Measurements from ENCODE around the gene AGBL4.

DNA sequence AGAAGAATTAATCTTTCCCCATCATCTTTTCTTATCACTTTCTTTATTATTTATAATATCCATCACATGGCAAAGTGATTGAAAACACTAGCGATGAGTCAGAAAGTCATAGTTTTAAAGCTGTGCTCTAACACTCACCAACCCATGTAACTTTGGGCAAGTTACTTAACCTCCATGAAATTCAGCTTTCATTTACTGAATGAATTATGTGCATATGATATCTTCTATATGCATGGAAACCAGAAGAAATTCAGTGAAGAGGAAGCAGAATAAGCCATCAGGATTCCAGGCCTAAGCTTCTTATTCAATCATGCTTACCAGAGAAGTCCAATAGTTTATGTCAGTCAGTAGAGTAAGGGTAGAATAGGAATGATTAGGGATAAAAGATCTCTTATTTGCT lies 300.1 kb downstream of the AGBL4 start:
- TF ChIP-seq, protein P1, sequence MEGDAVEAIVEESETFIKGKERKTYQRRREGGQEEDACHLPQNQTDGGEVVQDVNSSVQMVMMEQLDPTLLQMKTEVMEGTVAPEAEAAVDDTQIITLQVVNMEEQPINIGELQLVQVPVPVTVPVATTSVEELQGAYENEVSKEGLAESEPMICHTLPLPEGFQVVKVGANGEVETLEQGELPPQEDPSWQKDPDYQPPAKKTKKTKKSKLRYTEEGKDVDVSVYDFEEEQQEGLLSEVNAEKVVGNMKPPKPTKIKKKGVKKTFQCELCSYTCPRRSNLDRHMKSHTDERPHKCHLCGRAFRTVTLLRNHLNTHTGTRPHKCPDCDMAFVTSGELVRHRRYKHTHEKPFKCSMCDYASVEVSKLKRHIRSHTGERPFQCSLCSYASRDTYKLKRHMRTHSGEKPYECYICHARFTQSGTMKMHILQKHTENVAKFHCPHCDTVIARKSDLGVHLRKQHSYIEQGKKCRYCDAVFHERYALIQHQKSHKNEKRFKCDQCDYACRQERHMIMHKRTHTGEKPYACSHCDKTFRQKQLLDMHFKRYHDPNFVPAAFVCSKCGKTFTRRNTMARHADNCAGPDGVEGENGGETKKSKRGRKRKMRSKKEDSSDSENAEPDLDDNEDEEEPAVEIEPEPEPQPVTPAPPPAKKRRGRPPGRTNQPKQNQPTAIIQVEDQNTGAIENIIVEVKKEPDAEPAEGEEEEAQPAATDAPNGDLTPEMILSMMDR (IDR thresholded peaks at IDR 0.05) = no peak
- TF ChIP-seq POLR2A (IDR thresholded peaks at IDR 0.05) = no peak
- TF ChIP-seq EP300 (IDR thresholded peaks at IDR 0.05) = no peak
